HG02623 (cell line): ENCODE data around the gene CYTL1.
"Not testable (repeated sequence)": the region's sequence is repeated elsewhere in the genome, so short reads cannot be mapped to it uniquely, and the experiment has no call there.

Source experiments
- ATAC-seq: cut with Tn5 transposase; IDR thresholded peaks from one replicate; pipeline ENCODE4 v1.9.1; 2021; ENCODE audit warnings: moderate library complexity; ENCODE audit not compliant: unreplicated experiment

Gene CYTL1, protein sequence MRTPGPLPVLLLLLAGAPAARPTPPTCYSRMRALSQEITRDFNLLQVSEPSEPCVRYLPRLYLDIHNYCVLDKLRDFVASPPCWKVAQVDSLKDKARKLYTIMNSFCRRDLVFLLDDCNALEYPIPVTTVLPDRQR

DNA sequence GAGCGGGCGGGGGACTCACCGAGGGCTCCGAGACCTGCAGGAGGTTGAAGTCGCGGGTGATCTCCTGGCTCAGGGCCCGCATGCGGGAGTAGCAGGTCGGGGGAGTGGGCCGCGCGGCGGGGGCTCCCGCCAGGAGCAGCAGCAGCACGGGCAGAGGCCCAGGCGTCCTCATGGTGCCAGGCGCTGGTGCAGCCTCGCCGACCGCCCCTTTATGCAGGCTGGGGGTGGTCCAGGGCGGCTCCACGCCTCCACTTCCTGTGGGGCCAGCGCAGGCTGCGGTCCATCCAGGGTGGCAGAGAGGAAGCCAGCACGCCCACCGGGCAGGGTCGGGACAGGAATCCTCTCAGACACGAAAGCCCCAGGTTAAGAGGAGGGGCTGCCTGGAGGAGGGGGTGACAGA, at the start of gene CYTL1:
TSS of gene CYTL1 (minus strand) at position 185 of the 400 bp plus-strand sequence. CDS start at position 172, 13 bp downstream.
- ATAC-seq: no peak

DNA sequence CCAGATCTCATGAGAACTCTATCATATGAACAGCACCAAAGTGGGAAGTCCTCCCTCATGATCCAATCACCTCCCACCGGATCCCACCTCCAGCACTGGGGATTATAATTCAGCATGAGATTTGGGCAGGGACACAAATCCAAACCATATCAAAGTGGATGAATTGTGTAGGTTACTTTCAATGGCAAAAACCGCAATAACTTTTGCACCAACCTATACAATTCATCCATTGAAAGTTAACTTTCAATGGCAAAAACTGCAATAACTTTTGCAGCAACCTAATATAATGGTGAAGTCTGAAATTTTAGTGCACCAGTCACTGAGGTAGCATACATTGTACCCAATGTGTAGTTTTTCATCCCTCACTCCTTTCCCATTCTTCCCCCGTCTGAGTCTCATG, 48.6 kb upstream of the CYTL1 start:
- ATAC-seq: no peak

DNA sequence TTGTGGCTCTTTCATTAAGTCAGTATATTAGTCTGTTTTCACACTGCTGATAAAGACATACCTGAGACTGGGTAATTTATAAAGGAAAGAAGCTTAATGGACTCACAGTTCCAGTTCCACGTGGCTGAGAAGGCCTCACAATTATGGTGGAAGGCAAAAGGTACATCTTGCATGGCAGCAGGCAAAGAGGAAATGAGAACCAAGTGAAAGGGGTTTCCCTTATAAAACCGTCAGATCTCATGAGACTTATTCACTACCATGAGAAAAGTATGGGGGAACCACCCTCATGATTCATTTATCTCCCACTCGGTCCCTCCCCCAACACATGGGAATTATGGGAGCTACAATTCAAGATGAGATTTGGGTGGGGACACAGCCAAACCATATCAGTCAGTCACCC, 47.7 kb upstream of the CYTL1 start:
- ATAC-seq: not testable (repeated sequence)

DNA sequence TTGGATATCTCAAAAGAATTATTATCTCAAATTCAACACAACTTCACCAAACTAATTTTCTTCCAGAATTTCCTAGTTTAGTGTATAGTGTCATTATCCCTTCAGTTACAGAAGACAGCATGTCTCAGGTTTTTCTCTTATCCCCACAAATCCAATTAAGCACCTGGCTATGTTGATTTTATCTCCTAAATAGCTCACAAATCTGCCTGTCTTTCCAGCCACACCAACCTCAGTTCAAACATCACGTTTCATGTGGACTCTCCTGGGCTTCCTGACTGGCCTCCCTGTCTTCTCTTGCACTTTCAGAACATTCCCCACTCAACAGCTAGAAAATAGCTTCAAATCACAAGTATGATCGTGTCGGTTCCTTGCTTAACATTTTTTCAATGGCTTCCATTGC, 46.8 kb upstream of the CYTL1 start:
- ATAC-seq: no peak

DNA sequence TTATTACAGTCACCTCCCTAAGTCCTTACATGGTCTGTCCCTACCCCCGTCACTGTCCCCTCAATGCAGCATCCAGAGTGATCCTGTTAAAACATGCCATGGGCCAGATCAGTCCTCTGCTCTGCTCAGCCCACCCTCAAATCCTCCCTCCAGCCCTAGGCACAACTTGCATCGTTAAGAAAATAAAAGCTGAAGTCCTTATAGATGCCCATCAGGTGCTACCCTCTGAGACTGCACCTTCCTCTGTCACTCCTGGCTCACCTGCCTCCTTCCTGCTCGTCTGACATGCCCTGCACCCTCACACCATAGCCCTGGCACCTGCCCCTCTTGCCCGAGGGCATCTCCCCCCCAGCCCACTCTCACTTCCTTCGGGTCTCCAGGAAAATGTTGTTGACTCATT, 36.2 kb upstream of the CYTL1 start:
- no peak for ATAC-seq

- ATAC-seq: no peak
Observed at GRCh38 chr4:5054532-5054931, 35.3 kb upstream of the CYTL1 start.

- no peak for ATAC-seq
Observed at GRCh38 chr4:5052726-5053425, 33.6 kb upstream of the CYTL1 start.

DNA sequence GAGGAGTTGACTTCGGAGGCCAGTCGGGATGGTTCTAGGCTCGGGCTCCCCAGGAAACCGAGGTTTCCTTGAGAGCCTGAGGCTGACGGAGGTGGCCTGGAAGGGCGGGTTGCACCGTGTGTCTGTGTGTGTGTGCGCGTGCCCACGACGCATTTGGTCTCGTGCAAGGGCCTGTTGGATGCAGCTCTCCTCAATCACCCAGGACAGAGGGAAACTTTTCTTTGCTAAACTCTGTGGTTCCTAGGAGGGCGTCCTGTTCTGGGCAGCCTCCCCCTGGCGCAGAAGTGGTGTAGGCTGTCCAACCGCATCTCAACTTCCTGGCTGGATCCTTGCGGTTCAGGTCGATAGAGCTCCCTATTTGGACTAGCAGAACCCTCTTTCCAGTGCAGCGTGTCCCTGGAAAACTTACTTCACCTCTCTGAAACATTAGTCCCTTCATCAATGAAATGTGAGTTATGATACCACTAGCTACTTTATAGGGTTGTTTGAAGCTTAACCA, 33.0 kb upstream of the CYTL1 start:
- ATAC-seq: no peak

GRCh38 chr4:5051278-5052203, 32.3 kb upstream of the CYTL1 start, which contains the start of gene STK32B:
TSS of gene STK32B (plus strand) at chr4:5051480.
- ATAC-seq: no peak

GRCh38 chr4:5050520-5051277, 31.4 kb upstream of the CYTL1 start:
- ATAC-seq: no peak

- no peak for ATAC-seq
Observed at GRCh38 chr4:5048721-5049120, 29.5 kb upstream of the CYTL1 start.

DNA sequence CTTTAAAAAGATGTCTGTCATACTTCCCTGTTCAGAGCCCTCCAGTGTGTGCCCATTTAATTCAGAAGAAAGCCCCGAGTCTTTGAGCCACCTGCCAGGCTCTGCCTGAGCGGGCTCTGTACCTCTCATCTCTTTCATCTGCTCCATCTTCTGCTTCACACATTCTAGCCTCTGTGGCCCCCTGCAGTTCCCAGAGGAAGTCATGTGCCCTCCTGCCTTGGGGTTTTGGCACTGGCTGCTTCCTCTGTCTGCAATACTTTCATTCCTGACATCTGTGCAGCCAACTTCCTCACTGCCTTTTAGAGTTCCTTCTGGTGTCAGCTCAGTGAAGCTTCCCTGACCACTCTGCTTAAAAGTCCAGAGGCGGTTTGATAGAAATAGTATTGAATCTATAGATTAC, 25.8 kb upstream of the CYTL1 start:
- ATAC-seq: no peak

DNA sequence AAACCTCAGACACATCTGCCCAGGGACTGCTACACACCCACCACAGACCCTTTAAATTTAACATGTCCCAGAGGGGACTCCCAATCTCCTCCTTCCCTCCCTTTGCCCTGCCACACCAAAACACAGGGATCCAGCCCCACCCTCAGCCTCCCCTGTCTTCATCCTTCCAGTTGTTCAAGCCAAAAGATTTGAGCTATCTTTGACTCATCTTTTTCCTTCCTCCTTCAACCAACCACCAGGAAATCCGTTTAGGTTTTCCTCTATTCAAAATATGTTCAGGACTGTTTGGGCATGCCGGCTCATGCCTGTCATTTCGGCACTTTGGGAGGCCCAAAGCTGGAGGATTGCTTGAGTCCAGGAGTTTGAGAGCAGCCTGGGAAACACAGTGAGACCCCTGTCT, 25.1 kb upstream of the CYTL1 start:
- ATAC-seq: no peak

DNA sequence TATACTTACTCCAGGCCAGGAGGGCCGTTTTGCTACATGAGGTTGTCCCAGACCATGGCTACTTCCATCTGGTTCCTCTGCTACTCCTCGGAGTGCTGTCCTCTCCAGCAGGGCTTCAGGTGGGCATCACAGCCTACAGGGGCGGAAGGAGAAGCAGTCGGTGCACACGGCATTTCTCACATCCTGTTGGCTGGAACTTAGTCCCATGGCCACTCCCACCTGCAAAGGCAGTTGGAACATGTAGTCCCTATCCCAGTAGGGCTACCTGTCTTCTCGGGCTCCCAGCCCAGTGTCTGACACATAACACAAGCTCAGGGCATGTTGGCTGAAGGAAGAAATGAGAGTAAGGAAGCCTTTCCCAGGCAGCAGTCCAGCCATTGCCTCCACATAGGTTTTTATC, 24.3 kb upstream of the CYTL1 start:
- no peak for ATAC-seq

- no peak for ATAC-seq
Observed at GRCh38 chr4:5041699-5042098, 22.4 kb upstream of the CYTL1 start.

DNA sequence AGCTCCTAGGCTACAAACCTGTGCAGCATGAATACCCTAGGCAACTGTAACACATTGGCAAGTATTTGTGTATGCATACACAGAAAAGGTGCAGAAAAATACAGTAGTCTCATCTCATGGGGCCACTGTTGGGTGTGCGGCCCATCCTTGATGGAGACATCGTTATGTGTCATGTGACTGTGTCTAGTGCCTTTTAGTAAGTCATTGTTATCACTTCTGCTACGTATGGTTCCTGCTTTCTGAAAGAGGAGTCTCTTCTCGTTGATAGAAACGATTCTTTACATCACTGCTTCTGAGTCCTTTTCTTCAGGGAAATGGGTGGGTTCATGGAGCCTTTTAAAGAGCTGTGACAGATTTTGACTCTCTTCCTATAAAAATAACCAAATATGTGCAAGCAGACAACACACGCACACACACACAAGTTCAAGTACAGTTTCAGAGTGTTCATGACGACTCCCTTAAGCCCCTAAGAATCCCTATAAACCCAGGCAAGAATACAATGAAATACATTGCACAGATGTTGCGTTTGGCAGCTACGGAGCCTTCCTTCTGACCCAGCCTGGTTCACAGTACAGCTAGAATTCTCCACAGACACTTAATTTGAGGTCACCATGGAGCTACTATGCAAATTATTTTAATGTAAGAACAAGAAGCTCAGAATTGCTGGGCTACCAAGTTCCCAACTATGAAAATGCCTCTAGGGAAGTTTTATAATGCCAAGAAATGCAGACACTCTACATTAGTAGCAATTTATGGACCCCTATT, 21.8 kb upstream of the CYTL1 start:
- no peak for ATAC-seq

- no peak for ATAC-seq
Observed at GRCh38 chr4:5039800-5040199, 20.5 kb upstream of the CYTL1 start.

DNA sequence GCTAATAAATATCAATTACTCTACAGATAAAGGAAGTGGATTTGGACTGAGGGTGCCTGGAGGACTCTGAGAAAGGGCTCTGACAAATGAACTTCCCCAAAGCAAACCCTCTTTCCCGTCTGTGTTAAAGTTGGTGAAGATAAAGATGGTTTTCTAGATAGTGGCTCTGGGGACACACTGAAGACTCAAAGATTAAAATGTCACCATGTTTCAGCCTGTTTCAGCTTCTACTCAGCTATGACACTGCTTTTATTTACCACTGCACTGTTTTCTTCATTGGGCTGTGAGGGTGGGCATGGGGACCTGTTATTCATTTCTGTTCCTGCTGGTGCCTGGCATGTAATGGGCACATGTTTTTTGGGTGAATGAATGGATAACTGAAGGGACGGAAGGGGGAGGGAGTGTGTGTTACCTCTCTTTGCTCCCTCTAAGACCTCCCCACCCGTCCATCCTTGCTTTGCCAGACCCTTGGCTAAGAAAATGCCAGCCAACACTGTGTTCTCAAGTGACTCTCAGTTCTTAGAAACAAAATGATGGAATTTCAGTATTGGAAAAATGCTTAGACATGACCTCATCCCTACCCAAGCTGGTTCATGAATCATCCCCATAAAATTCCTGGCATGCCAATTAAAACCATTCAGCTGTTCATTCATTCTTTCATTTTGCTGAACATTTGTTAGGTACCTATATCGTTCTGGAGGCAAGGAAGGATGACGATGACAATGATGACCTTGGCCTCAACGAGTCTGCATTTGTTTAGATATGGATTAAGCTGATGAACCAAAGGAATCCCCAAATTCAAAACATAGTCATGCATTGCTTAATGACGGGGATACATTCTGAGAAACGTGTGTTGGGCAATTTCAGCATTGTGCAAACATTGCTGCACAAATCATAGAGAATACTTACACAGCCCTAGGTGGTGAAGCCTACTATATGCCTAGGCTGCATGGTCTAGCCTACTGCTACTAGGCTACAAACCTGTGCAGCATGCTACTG, 18.6 kb upstream of the CYTL1 start:
- no peak for ATAC-seq

GRCh38 chr4:5036239-5036638, 17.0 kb upstream of the CYTL1 start:
- no peak for ATAC-seq
